Parathyroid adenoma (tissue), 2 donors: Measurements from ENCODE around the gene RANBP2.

Source experiments
- H2AFZ ChIP-seq: fragments of 300-600 bp; sonication (generic); one replicate; pipeline ENCODE4 v1.7.0; 2017; ENCODE audit warnings: antibody characterized with exemption, mild to moderate bottlenecking
- H3K27ac ChIP-seq: fragments of 300-600 bp; sonication (generic); one replicate; pipeline ENCODE4 v1.7.0; 2017
- H3K27me3 ChIP-seq: fragments of 300-600 bp; sonication (generic); one replicate; pipeline ENCODE4 v1.7.0; 2017; ENCODE audit warnings: low read length; ENCODE audit not compliant: control insufficient read depth, insufficient read depth
- H3K36me3 ChIP-seq: fragments of 300-600 bp; sonication (generic); one replicate; pipeline ENCODE4 v1.7.0; 2017; ENCODE audit warnings: low read length; ENCODE audit not compliant: control insufficient read depth, insufficient read depth
- H3K4me1 ChIP-seq: fragments of 300-600 bp; sonication (generic); one replicate; pipeline ENCODE4 v1.7.0; 2017; ENCODE audit warnings: control low read depth
- H3K4me2 ChIP-seq: fragments of 300-600 bp; sonication (generic); one replicate; pipeline ENCODE4 v1.7.0; 2017; ENCODE audit warnings: low read length
- H3K4me3 ChIP-seq: fragments of 300-600 bp; sonication (generic); one replicate; pipeline ENCODE4 v1.7.0; 2017; ENCODE audit warnings: low read depth, low read length
- H3K79me2 ChIP-seq: fragments of 300-600 bp; sonication (generic); one replicate; pipeline ENCODE4 v1.7.0; 2017; ENCODE audit warnings: control low read depth
- H3K9ac ChIP-seq: fragments of 300-600 bp; sonication (generic); one replicate; pipeline ENCODE4 v1.7.0; 2017; ENCODE audit warnings: mild to moderate bottlenecking
- H3K9me3 ChIP-seq: fragments of 300-600 bp; sonication (generic); one replicate; pipeline ENCODE4 v1.7.0; 2017; ENCODE audit warnings: low read length; ENCODE audit not compliant: control insufficient read depth
- CTCF ChIP-seq: fragments of 300-600 bp; sonication (generic); IDR thresholded peaks from one replicate; pipeline ENCODE4 v1.7.0; 2017; ENCODE audit warnings: antibody characterized with exemption, mild to moderate bottlenecking
- donor health status: primary hyperparathyroidism.

The RANBP2 gene

GRCh38 chr2:108805032-108805431, 85.8 kb downstream of the RANBP2 start:
- H3K27me3 ChIP-seq = no peaks in the 10 kb centered on the region
- no peak overlapping the region for H3K9ac ChIP-seq
- no peaks in the 10 kb centered on the region for H3K4me1 ChIP-seq
- no peaks in the 10 kb centered on the region for H3K9me3 ChIP-seq
- H2AFZ ChIP-seq = no peak overlapping the region
- no peak overlapping the region for H3K4me3 ChIP-seq
- no peak overlapping the region for H3K27ac ChIP-seq
- no peak overlapping the region for H3K4me2 ChIP-seq
- no peaks in the 10 kb centered on the region for H3K36me3 ChIP-seq
- H3K79me2 ChIP-seq = peaks cover 4% of the 10 kb centered on the region
- no peak for TF ChIP-seq CTCF

- Histone ChIP-seq H3K9ac (no peak overlapping the region), H3K4me2 (no peak overlapping the region), H3K27me3 (no peaks in the 10 kb centered on the region), H3K4me3 (no peak overlapping the region), H2AFZ (no peak overlapping the region), H3K9me3 (no peaks in the 10 kb centered on the region), H3K4me1 (no peaks in the 10 kb centered on the region), H3K27ac (no peak overlapping the region), H3K36me3 (no peaks in the 10 kb centered on the region), H3K79me2 (peaks cover 5% of the 10 kb centered on the region)
- TF ChIP-seq CTCF = no peak
These were observed 86.5 kb downstream of the RANBP2 start for GRCh38 chr2:108805782-108806181.

- Histone ChIP-seq H3K4me3 (no peak overlapping the region), H3K36me3 (no peaks in the 10 kb centered on the region), H3K9ac (no peak overlapping the region), H3K27ac (no peak overlapping the region), H3K79me2 (peaks cover 5% of the 10 kb centered on the region), H2AFZ (no peak overlapping the region), H3K4me1 (no peaks in the 10 kb centered on the region), H3K27me3 (no peaks in the 10 kb centered on the region), H3K4me2 (no peak overlapping the region), H3K9me3 (no peaks in the 10 kb centered on the region)
- no peak for TF ChIP-seq CTCF
These were observed 87.3 kb downstream of the RANBP2 start for GRCh38 chr2:108806371-108807113.

GRCh38 chr2:108809936-108810335, 90.7 kb downstream of the RANBP2 start:
- Histone ChIP-seq H3K36me3 (no peaks in the 10 kb centered on the region), H3K27me3 (no peaks in the 10 kb centered on the region), H3K4me3 (no peak overlapping the region), H3K4me2 (no peak overlapping the region), H3K79me2 (peaks cover 5% of the 10 kb centered on the region), H3K9me3 (no peaks in the 10 kb centered on the region), H3K4me1 (no peaks in the 10 kb centered on the region), H3K9ac (no peak overlapping the region), H2AFZ (no peak overlapping the region), H3K27ac (no peak overlapping the region)
- no peak for TF ChIP-seq CTCF
